K562 (cell line): ENCODE measurements around the gene DET1. TPM values are rescaled to one million over a fixed set of nuclear protein-coding genes. Genes with fewer than 3 reads are reported as not detected.

Source experiments
- FOXK1 ChIP-seq: sonication (generic); formaldehyde crosslinking; IDR thresholded peaks from 2 replicates; pipeline ENCODE4 v1.8.0; 2022; ENCODE audit warnings: missing genetic modification reagents, mild to moderate bottlenecking, borderline replicate concordance
- ID3 ChIP-seq, 2 experiments: fragments of 250-450 bp in 1 of 2; fragments of 450-650 bp in 1 of 2; sonication (Bioruptor Pico) in 1 of 2; IDR thresholded peaks; 2 replicates each; pipeline versions ENCODE4 v1.6.1 to v1.8.0; 2016 to 2021; ENCODE audit warnings: mild to moderate bottlenecking in 2 of 2, moderate library complexity in 2 of 2, missing compliant biosample characterization in 1 of 2, missing genetic modification characterization in 1 of 2
- NR2C1 ChIP-seq, 2 experiments: fragments of 450-650 bp; IDR thresholded peaks; 2 replicates each; pipeline ENCODE4 v1.6.1; 2017; ENCODE audit warnings: mild to moderate bottlenecking in 2 of 2, antibody characterized with exemption in 1 of 2, inconsistent platforms in 1 of 2, missing compliant biosample characterization in 1 of 2, missing genetic modification characterization in 1 of 2
- POLR2AphosphoS5 ChIP-seq: IDR thresholded peaks from 2 replicates; pipeline ENCODE4 v1.6.1; 2011; ENCODE audit warnings: mild to moderate bottlenecking, low read depth, low read length, moderate library complexity; ENCODE audit not compliant: control insufficient read depth, insufficient read depth
- POLR2H ChIP-seq: IDR thresholded peaks from 2 replicates; pipeline ENCODE4 v1.6.1; 2016; ENCODE audit warnings: missing genetic modification characterization, low read depth, mild to moderate bottlenecking, control low read depth, missing compliant biosample characterization, moderate library complexity
- SRSF3 ChIP-seq: fragments of 200-400 bp; formaldehyde crosslinking; IDR thresholded peaks from 2 replicates; pipeline ENCODE4 v1.6.1; 2016; ENCODE audit warnings: mild to moderate bottlenecking, low read length, moderate library complexity; ENCODE audit not compliant: insufficient read depth
- STAT5A ChIP-seq: IDR thresholded peaks from 2 replicates; pipeline ENCODE4 v1.6.1; 2012; ENCODE audit warnings: low read length, inconsistent platforms, borderline replicate concordance
- TAF7 ChIP-seq: fragments of 450-650 bp; IDR thresholded peaks from 2 replicates; pipeline ENCODE4 v1.6.1; 2016; ENCODE audit warnings: missing genetic modification characterization, missing compliant biosample characterization
- TCF3 ChIP-seq: sonication (generic); formaldehyde crosslinking; IDR thresholded peaks from 2 replicates; pipeline ENCODE4 v1.4.0; 2020; ENCODE audit warnings: mild to moderate bottlenecking, missing genetic modification reagents
- ZNF239 ChIP-seq: fragments of 250-450 bp; sonication (Bioruptor Pico); IDR thresholded peaks from 2 replicates; pipeline ENCODE4 v1.4.0; 2020; ENCODE audit warnings: mild to moderate bottlenecking
- ZNF407 ChIP-seq: fragments of 450-650 bp; IDR thresholded peaks from 2 replicates; pipeline ENCODE4 v1.6.1; 2016; ENCODE audit warnings: low read depth
- ZNF518B ChIP-seq: fragments of 250-450 bp; sonication (Bioruptor Pico); IDR thresholded peaks from 2 replicates; pipeline ENCODE4 v1.5.0; 2021; ENCODE audit warnings: mild to moderate bottlenecking, moderate library complexity
- polyA plus RNA-seq, 8 experiments: library from polyadenylated mRNA; depleted of rRNA in 4 of 8; stranded (reverse) in 5 of 8; unstranded in 3 of 8; fragments of >200 nt; fragmentation: Nextera tagmentation in 2 of 8; fragmentation: Illumina TruSeq in 1 of 8; extraction: Ambion mirVana in 2 of 8; extraction: Trizol in 1 of 8; gene quantifications; 2 replicates each; pipeline versions ENCODE4 v1.2.1 to v1.2.3, GENCODE V29; 2011 to 2014; ENCODE audit warnings: inconsistent platforms in 1 of 8, missing spikeins in 1 of 8
- total RNA-seq, 7 experiments: library from RNA; depleted of rRNA in 6 of 7; stranded (reverse); fragments of >200 nt in 6 of 7; fragmentation: Illumina TruSeq in 2 of 7; extraction: Trizol in 2 of 7; gene quantifications; 2 replicates each; pipeline versions ENCODE4 v1.2.1 to v1.2.3, GENCODE V29; 2011 to 2021; ENCODE audit warnings: low replicate concordance in 1 of 7

DET1 gene
- total and polyA plus RNA-seq, 9 of the 15 experiments (the other 6 are each of a cell fraction or from before 2014, with no cell fraction given): 4.2 to 8.1 (median 6.0) TPM

GRCh38 chr15:88546248-88547129 lies at the start of gene DET1 (continued):
- TF ChIP-seq ZNF407 (no peak), POLR2H (tag) (no peak; the same call in 1 of the 2 replicates), ZNF239 (CRISPR knock-in tag) (0 out of 2 replicates have a peak, but pooled peaks have one; percentile 6), STAT5A (peak; percentile 31; the same call in 1 of the 2 replicates), SRSF3 (no peak), NR2C1 (IDR thresholded peaks at IDR 0.05) (peak; percentile 80), NR2C1 (tag; IDR thresholded peaks at IDR 0.05) (peak; percentile 81), FOXK1 (CRISPR knock-in tag) (no peak), ID3 (CRISPR knock-in tag; IDR thresholded peaks at IDR 0.05) (no peak), ID3 (tag; IDR thresholded peaks at IDR 0.05) (no peak), POLR2AphosphoS5 (peak; percentile 52; the same call in 1 of the 2 replicates), TCF3 (CRISPR knock-in tag) (no peak), TAF7 (tag) (peak; percentile 21; the same call in 1 of the 2 replicates), ZNF518B (CRISPR knock-in tag) (no peak)
